Stimulated activated CD8-positive, alpha-beta memory T cell treated with anti-CD3 and anti-CD28 coated beads, Interleukin-7, amount 100 ng/mL, for 24 hours (primary cell): ENCODE results near the gene GPSM1.
"Not testable (repeated sequence)": the region's sequence is repeated elsewhere in the genome, so short reads cannot be mapped to it uniquely, and the experiment has no call there.

Experiments
- DNase-seq: peaks from one replicate; pipeline ENCODE4 v3.0.0-alpha.2; 2020; ENCODE audit warnings: low read depth

Gene GPSM1

GRCh38 chr9:136318111-136318775 lies 9.1 kb upstream of the GPSM1 start:
- DNase-seq = no peak

DNA sequence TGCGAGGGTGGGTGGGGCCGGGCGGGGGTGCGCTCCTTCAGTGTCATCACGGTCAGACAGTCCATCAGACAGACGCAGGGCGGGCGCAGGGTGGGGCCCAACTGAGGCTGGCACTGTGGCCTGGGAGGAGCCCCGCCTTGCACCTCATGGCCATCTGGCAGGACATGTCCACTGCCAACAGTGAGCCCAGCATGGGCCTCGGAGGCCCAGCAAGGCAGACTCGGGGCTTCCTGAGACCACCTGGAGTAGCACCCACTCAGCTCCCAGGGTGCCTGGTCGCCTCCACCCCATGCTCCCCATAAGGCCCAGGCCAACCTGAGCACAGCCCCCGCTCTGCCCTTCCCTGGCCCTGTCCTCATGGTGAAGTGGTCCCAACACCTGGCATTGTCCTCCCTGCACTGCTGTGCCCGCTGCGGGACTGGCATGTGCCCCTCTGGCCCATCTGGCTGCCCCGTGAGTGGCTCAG lies 8.5 kb upstream of the GPSM1 start:
- no peak for DNase-seq

DNA sequence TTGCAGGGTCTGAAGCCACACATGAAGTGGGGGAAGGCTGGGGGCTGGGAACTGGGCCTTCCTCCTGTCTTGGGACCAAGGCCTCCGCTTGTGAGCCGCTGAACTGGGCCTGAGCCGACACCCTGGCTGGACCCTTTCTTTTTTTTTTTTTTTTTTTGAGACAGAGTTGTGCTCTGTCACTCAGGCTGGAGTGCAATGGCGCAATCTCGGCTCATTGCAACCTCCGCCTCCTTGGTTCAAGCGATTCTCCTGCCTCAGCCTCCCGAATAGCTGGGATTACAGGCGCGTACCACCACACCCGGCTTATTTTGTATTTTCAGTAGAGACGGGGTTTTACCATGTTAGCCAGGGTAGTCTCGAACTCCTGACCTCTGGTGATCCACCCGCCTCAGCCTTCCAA lies 8.1 kb upstream of the GPSM1 start:
- not testable (repeated sequence) for DNase-seq

DNA sequence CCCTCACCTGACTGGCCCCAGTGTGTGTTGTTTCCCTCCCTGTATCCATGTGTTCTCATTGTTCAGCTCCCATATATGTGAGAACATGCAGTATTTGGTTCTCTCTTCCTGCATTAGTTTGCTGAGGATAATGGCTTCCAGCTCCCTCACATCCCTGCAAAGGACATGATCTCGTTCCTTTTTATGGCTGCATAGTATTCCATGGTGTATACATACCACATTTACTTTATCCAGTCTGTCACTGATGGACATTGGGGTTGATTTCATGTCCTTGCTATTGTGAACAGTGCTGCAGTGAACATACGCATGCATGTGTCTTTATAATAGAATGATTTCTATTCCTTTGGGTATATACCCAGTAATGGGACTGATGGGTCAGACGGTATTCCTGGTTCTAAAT lies 7.4 kb upstream of the GPSM1 start:
- not testable (repeated sequence) for DNase-seq

GRCh38 chr9:136320972-136321371 lies 6.4 kb upstream of the GPSM1 start:
- not testable (repeated sequence) for DNase-seq

DNA sequence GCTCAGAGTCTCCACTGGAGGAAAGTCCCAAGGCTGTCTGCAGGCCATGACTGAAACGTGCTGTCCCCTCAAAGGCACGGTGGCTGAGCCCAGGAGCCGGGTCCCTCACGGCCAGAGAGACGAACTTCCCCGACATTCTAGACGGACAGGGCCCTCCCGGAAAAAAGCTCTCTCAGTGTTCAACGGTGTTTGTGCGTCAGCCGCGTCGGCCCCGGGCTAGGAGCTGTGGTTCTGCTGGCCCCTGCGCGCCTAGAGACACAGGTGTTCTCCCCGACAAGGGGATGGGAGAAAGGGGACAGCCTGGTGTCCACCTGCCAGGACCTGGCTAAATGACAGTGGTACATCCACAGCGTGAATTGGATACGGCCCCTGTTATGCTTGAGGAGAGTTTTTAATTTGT lies 5.8 kb upstream of the GPSM1 start:
- no peak for DNase-seq

GRCh38 chr9:136322756-136323330 lies 4.5 kb upstream of the GPSM1 start:
- no peak for DNase-seq

DNA sequence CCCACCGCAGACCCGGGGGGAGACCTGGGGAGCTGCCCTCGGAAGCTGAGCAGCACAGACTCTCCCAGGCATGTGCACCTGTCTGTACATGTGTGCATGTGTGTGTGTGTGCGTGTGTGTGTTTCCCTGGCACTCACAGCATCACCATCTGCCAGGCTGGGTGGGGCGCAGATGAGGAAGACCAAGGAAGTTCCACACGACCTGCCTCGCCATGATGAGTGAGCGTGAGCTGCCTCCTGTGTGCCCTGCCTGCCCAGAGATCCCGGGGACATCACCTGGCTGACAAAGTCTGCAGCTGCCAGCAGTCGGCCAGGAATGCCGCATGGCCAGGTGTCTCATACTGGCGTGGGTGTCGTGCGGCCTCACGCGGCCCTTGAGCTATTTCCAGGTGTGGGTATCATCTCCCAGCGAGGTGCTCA lies 4.0 kb upstream of the GPSM1 start:
- DNase-seq = no peak

DNA sequence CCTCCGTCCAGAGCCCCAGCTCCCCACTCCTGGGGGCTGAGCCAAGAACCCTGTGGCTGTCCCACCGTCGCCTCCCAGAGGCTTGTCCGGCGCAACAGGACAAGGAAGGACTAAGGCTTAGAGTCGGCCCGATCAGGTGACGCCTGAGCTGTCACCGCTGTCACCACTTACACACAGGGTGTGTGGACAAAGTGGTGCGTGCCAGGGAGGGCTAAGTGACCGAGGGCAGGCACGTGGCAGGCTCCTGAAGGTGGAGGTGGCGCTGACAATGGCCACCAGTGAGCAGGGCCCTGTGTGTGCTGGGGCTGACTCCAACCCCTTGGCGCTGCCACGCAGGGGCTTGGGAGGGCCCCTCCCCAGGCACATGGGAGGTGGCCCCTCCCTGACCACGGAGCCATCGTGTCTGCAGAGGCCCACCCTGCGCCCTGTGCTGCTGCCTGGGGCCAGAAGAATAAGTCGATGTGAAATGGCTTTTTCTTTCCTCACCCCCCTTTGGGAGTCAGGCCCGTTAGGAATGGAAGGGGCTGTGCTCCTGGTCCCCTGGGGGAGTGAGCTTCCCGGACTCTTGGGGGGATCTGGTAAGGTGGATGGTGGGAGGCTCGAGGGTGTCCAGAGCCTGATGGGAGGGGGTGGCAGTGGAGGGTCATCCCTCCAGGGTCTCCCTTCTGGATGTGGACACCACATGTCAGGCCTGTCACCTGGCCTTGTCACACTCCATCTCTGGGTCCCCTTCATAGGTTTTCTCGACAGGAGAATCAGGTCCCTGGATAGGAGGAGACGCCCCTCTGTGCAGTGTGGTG lies 2.6 kb upstream of the GPSM1 start:
- no peak for DNase-seq

- DNase-seq = no peak
Observed at GRCh38 chr9:136325358-136325757, 2.0 kb upstream of the GPSM1 start.

- no peak for DNase-seq
Observed at GRCh38 chr9:136326061-136326760, 1.1 kb upstream of the GPSM1 start.

DNA sequence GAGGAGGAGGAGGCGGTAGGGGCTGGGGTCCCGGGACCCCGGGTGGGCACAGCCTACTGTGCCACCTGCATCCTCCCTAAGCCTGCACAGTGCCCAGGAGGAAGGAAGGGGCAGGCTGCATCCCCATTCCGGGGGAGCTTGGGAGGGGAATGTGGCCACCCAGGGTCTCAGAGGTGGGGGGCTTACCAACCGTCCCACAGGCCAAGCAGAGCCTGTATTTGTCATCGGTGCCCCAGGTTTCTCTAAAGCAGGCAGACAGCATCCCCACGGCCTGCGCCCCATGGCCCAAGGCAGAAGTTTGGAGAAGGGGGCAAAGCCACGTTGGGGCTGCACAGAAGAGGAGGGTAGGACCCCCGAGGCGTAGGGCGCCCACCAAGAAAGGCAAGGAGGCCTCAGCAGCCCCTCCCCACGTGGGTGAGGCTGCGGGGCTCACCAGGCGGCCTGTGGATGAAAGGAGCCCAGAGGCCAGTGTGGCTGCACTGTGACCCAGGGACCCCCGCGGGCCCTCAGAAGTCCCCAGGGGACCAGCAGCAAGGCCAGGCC lies 507 bp upstream of the GPSM1 start:
- no peak for DNase-seq

DNA sequence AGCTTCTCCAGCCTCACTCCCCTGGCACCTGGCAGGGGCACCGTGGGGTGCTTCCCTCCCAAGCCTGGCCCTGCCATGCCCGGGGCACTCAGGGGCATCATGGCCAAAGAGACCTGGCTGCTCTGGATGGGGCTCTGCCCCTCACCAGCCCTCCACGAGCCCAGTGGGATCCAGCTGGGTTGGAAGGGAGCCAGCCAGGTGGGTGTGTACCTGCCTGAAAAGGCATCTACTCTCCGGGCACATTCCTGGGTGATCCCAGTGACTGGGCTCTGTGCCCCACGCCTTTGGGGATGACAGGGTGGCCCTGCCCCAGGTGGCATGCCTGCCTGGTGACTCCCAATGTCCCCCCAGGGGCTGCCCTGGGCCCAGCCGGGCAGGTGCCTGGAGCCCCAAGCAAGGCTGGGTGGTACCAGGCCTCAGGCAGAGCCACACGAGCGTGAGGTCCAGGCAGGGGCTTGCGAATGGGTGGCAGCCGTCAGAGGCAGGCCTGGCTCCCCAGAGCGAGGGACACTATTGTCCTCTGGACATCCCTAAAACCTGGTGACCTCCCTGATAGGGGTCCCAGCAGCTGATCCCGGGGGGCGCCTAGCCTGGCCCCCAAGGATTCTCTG lies 777 bp downstream of the GPSM1 start:
- DNase-seq = no peak

DNA sequence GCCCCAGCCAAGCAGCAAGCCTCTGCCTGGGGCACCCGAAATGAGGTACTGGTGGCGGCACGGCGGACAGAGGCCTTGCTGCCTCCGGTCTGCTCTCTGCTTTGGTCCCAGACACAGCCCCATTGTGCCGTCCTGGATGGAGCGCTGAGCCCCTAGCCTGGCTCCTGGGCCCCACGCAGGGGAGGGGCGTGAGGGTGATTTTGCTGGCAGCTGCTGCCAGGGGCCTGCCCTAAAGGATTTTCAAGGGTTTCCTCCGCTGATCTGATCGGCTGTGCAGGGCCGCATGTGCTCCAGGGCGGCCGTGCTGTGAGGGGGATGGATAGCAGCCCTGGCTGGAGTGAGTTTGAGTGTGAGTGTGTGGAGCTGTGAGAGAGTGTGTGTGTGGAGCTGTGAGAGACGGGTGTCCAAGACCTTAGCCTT lies 1.3 kb downstream of the GPSM1 start:
- DNase-seq = no peak

GRCh38 chr9:136329211-136329627 lies 1.9 kb downstream of the GPSM1 start:
- DNase-seq = no peak

DNA sequence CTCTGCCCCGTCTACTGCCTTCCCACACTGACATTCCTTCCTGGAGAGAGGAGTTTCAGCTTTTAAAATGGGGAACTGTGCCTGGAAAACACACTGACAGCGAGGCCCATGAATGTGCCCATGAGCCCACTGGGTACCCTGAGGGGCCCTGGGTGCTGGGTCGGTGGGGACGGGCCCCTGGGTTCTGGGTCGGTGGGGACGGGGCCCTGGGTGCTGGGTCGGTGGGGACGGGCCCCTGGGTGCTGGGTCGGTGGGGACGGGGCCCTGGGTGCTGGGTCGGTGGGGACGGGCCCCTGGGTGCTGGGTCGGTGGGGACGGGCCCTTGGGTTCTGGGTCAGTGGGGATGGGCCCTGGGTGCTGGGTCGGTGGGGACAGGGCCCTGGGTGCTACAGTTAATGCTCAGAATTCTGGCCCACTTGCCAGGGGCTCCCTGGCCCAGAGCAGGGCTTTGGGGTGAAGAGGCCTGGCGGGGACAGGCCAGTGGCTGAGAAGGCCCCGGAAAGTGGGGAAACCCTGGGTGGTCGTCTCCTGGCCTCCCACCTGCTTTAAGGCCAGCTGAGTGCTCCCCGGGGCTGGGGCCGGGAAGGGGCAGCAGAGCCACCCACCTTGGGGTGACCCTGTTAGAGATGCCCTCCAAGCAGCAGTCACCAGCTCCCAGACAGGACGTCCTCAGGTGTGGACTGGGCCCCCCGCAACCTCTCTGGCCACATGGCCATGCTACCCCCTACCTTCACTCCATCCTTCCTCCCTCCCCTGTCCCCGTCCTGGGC lies 2.5 kb downstream of the GPSM1 start:
- no peak for DNase-seq

DNA sequence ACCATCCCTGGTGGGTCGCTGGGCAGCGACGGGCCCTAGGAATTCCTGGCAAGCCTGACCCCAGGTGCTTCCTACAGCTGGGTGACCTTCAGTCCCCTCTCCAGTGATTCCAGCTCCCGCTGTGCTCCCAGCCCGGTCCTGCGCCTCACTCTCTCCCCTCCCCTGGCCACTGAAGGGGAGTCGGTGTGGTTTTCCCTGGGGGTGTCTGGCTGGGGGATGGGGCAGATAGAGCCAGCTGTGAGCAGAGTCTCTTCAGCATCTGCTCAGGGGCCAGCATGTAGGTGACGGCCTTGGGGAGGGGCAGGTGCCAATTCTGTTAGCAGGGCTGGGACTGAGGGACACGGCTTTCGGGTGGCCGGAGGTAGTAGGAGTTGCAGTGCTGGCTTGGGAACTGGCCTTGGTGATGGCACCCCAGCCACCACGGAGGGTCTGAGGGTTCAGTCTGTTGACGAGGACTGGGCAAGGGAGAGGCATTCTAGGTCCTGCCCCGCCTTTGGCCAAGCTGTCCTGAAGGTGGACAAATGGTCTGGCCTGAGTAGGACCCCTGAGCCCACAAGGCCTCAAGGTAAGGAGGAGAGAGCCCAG lies 3.2 kb downstream of the GPSM1 start:
- DNase-seq = no peak

- DNase-seq = no peak
Observed at GRCh38 chr9:136331030-136331429, 3.7 kb downstream of the GPSM1 start.

GRCh38 chr9:136331556-136332481 lies 4.5 kb downstream of the GPSM1 start:
- no peak for DNase-seq
